ENCODE data around the gene NEU2.
A peak's percentile ranks its signal among the peaks of the same experiment; 100 is the strongest.
"Not testable (repeated sequence)": the region's sequence is repeated elsewhere in the genome, so short reads cannot be mapped to it uniquely, and the experiment has no call there.

NEU2 gene

GRCh38 chr2:233058717-233059546, 26.5 kb downstream of the NEU2 start:
- DNase-seq (ENCODE audit: low spot score): no peak

GRCh38 chr2:233059547-233059796, 27.0 kb downstream of the NEU2 start:
- no peak for DNase-seq (ENCODE audit: low spot score)

- DNase-seq (ENCODE audit: low spot score): peak; percentile 84
Measured at GRCh38 chr2:233059797-233060500, 27.5 kb downstream of the NEU2 start, which contains the start of gene INPP5D. Gene INPP5D, plus strand, starts transcription at chr2:233060342. Its CDS starts 137 bp downstream, at chr2:233060479.

- no peak for DNase-seq (ENCODE audit: low spot score)
Measured at GRCh38 chr2:233060501-233060979, 28.1 kb downstream of the NEU2 start.

- DNase-seq (ENCODE audit: low spot score): no peak
Measured at GRCh38 chr2:233060980-233061590, 28.6 kb downstream of the NEU2 start.

- peak; percentile 73 for DNase-seq (ENCODE audit: low spot score)
Measured at GRCh38 chr2:233061591-233062450, 29.3 kb downstream of the NEU2 start.

- no peak for DNase-seq (ENCODE audit: low spot score)
Measured at GRCh38 chr2:233062451-233062850, 30.0 kb downstream of the NEU2 start.

GRCh38 chr2:233062946-233063268, 30.4 kb downstream of the NEU2 start:
- DNase-seq (ENCODE audit: low spot score): no peak

- DNase-seq (ENCODE audit: low spot score): no peak
Measured at GRCh38 chr2:233063269-233063975, 30.9 kb downstream of the NEU2 start.

- no peak for DNase-seq (ENCODE audit: low spot score)
Measured at GRCh38 chr2:233063976-233064411, 31.5 kb downstream of the NEU2 start.

GRCh38 chr2:233064530-233065199, 32.2 kb downstream of the NEU2 start:
- no peak for DNase-seq (ENCODE audit: low spot score)

GRCh38 chr2:233065200-233065589, 32.7 kb downstream of the NEU2 start:
- not testable (repeated sequence) for DNase-seq (ENCODE audit: low spot score)

- no peak for DNase-seq (ENCODE audit: low spot score)
Measured at GRCh38 chr2:233065954-233066470, 33.5 kb downstream of the NEU2 start.

- DNase-seq (ENCODE audit: low spot score): no peak
Measured at GRCh38 chr2:233068762-233069418, 36.4 kb downstream of the NEU2 start.

- no peak for DNase-seq (ENCODE audit: low spot score)
Measured at GRCh38 chr2:233072838-233073237, 40.4 kb downstream of the NEU2 start.

GRCh38 chr2:233074106-233074505, 41.6 kb downstream of the NEU2 start:
- no peak for DNase-seq (ENCODE audit: low spot score)

GRCh38 chr2:233075141-233075965, 42.9 kb downstream of the NEU2 start:
- DNase-seq (ENCODE audit: low spot score): no peak

GRCh38 chr2:233075966-233076339, 43.5 kb downstream of the NEU2 start:
- DNase-seq (ENCODE audit: low spot score): peak; percentile 54

GRCh38 chr2:233076749-233077148, 44.3 kb downstream of the NEU2 start:
- DNase-seq (ENCODE audit: low spot score): peak; percentile 73
